D721Med (cell line): ENCODE measurements around the gene MEX3D.

Experiments
- DNase-seq: peaks from one replicate; pipeline ENCODE4 v3.0.0; 2011; ENCODE audit warnings: low spot score; ENCODE audit not compliant: insufficient read length
- FAIRE-seq: peaks from 2 replicates; lab custom pipeline; 2011; peaks lifted over from hg19 to GRCh38; lab: Jason Lieb, UNC
- TF ChIP-seq, protein P1 (sequence below): IDR thresholded peaks from 2 replicates; pipeline ENCODE4 v1.5.1; 2012; ENCODE audit warnings: mild to moderate bottlenecking, control low read depth; ENCODE audit not compliant: insufficient read depth; ENCODE audit errors: missing control alignments

Gene MEX3D

DNA sequence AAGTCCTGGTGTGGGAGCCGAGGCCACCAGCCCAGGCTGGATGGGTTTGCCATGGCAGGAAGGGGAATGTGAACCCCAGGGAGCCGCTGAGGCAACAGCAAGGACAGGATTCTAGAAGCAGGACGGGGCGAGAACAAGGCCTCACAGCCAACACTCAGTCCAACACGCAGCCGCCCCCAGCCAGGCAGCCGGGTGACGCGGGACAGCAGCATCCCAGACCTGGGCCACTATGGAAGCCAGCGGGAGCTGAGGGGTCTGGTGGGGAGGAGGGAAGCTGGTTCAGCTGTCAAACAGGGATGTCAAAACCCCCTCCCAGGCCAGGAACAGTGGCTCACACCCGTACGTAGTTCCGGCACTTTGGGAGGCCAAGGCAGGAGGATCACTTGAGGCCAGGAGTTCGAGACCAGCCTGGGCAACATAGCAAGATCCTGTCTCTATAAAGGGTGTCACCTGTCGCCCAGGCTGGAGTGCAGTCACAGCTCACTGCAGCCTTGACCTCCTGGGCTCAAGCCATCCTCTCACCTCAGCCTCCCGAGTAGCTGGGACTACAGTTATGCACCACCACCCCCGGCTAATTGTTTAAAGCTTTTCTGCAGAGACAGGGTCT, 6.8 kb downstream of the MEX3D start:
- TF ChIP-seq, protein P1, sequence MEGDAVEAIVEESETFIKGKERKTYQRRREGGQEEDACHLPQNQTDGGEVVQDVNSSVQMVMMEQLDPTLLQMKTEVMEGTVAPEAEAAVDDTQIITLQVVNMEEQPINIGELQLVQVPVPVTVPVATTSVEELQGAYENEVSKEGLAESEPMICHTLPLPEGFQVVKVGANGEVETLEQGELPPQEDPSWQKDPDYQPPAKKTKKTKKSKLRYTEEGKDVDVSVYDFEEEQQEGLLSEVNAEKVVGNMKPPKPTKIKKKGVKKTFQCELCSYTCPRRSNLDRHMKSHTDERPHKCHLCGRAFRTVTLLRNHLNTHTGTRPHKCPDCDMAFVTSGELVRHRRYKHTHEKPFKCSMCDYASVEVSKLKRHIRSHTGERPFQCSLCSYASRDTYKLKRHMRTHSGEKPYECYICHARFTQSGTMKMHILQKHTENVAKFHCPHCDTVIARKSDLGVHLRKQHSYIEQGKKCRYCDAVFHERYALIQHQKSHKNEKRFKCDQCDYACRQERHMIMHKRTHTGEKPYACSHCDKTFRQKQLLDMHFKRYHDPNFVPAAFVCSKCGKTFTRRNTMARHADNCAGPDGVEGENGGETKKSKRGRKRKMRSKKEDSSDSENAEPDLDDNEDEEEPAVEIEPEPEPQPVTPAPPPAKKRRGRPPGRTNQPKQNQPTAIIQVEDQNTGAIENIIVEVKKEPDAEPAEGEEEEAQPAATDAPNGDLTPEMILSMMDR, result no peak

GRCh38 chr19:1560286-1560882, 7.7 kb downstream of the MEX3D start:
- FAIRE-seq (no peak), DNase-seq (no peak)

More for the DNA sequence above, 6.8 kb downstream of the MEX3D start:
- FAIRE-seq, result no peak
- no peak for DNase-seq

GRCh38 chr19:1558552-1558951, 9.6 kb downstream of the MEX3D start:
- FAIRE-seq, result no peak
- no peak for DNase-seq
- TF ChIP-seq, protein P1, result no peak

More at GRCh38 chr19:1560286-1560882, 7.7 kb downstream of the MEX3D start:
- TF ChIP-seq, protein P1, result no peak

- FAIRE-seq, result no peak
- TF ChIP-seq, protein P1, result no peak
Measured at GRCh38 chr19:1556390-1557070, 11.6 kb downstream of the MEX3D start.

DNA sequence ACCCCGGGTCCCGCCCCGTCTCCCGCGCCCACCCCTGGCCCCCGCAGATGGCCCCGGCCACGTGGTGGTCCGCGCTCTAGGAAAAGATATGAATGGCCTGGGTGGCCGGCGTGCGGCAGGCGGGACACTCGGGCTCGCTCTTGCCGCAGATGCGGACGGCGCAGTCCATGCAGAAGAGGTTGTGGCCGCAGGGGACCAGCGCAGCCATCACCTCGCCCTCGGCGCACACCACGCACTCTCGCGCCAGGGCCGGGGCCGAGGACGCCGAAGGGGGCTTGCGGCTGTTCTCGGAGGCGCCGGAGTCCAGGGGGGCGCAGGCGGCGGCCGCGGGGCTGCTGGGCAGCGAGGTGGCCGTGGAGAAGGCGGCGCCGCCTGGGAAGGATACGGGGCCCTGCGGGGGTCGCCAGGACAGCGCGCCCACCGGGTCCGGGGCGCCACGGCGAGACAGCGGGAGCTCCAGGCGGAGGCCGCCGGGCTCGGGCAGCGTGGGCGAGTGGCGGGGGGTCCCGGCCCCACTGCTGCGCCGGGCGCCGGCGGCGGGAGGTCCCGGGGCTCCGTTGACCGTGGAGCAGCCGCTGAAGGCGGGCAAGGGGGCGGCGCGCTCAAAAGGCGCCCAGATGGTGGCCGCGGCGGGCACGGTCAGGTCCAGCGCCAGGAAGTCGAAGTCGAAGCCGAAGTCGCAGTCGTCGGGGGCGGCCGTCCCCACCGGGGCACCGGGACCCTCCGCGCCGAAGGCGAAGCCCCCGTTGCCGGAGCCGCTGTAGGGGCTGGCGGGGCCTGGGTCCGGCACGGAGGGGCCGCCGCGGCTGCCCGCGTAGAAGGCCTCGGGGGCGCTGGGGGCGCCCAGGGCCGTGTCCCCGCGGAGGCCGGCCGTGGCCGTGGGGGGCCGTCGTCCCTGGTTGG, 12.4 kb downstream of the MEX3D start:
- DNase-seq (no peak), FAIRE-seq (no peak)
- TF ChIP-seq, protein P1, result no peak

More at GRCh38 chr19:1556390-1557070, 11.6 kb downstream of the MEX3D start:
- no peak for DNase-seq

DNA sequence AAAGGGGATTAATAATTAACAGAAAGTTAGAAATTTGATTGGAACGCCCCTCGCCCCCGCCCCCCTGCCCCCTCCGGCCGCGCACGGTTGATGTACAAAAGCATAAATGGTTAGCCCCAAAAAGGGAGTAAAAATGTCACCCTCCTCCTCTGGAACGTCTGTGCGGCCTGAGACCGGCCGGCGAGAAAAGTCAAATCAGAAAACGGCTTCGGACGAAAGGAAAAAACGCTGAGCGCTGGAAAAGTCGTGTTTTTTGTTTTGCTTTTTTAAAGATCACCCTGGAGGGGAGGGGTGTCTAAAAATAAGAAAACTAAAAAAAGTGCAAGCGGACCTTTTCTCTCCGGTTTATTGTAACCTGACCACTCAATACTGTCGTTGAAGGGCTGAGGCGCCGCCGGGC, 13.2 kb downstream of the MEX3D start:
- TF ChIP-seq, protein P1, result no peak
- FAIRE-seq (no peak), DNase-seq (no peak)
